ENCODE results near the gene ZNF473.
A peak's percentile ranks its signal among the peaks of the same experiment; 100 is the strongest.

ZNF473 gene

DNA sequence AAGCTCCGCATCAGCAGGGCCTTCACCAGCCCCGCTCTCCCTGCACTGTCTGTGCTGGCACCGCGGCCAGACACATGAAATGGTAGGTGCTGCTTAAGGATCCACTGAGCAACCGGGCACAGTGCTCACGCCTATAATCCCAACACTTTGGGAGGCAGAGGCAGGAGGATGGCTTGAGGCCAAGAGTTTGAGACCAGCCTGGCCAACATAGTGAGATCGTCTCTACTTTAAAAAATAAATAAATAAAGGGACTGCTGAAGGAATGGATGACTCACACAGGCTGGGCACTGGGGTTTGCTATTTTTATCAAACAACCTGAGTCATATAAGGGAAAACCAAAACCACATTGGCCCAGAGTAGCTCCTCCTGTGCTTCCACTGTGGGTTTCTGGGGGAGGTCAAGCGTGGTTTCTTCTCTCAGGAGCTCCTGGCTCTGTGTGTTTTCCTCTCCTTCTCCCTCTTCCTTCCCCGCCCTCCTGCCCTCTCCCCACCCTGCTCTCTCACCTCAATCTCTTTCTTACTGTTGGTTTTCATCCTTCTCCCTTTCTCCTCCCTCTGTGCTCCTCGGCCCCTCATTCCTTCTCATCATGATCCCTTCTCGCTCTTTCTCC lies 21.9 kb upstream of the ZNF473 start:
- POLR2A ChIA-PET, result interaction anchor here (1.0 kb wide), 1 partner anchor 11 kb away, joined by 3 read pairs; no protein-coding TSS in a partner anchor
- TF ChIP-seq, protein P1, sequence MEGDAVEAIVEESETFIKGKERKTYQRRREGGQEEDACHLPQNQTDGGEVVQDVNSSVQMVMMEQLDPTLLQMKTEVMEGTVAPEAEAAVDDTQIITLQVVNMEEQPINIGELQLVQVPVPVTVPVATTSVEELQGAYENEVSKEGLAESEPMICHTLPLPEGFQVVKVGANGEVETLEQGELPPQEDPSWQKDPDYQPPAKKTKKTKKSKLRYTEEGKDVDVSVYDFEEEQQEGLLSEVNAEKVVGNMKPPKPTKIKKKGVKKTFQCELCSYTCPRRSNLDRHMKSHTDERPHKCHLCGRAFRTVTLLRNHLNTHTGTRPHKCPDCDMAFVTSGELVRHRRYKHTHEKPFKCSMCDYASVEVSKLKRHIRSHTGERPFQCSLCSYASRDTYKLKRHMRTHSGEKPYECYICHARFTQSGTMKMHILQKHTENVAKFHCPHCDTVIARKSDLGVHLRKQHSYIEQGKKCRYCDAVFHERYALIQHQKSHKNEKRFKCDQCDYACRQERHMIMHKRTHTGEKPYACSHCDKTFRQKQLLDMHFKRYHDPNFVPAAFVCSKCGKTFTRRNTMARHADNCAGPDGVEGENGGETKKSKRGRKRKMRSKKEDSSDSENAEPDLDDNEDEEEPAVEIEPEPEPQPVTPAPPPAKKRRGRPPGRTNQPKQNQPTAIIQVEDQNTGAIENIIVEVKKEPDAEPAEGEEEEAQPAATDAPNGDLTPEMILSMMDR (IDR thresholded peaks at IDR 0.05; ENCODE audit: insufficient read depth, low read length, missing control alignments), result no peak
- CTCF ChIA-PET, result interaction anchor here (1.2 to 4.2 kb wide), 5 partner anchors 11 to 132 kb away, joined by 3 to 12 read pairs (median 5); partner anchors contain the start of genes ATF5 and NUP62
- peak; percentile 58 for DNase-seq (ENCODE audit: low read depth, low spot score)
- no peak overlapping the region for H3K4me3 ChIP-seq (ENCODE audit: low read depth, low read length)

DNA sequence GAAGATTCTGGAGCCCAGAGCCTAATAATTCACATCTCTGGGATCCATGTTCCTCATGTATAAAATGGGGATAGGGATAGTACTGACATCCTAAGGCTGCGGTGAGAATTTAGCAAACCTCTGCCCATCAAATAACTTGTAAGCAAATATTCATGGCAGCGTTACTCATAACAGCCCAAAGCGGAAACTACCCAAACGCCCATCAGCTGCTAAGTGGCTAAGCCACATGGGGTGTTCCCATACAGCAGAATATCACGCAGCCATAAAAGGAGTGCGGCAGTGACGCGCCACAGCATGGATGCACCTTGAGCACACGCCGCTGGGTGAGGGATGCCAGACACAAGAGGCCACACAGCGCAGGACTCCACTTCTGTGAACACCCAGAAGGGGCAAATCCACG lies 20.4 kb upstream of the ZNF473 start:
- DNase-seq (ENCODE audit: low read depth, low spot score), result no peak
- TF ChIP-seq, protein P1 (IDR thresholded peaks at IDR 0.05; ENCODE audit: insufficient read depth, low read length, missing control alignments), result no peak
- CTCF ChIA-PET, result interaction anchor here (4.2 kb wide), 1 partner anchor 68 kb away, joined by 12 read pairs; no protein-coding TSS in a partner anchor
- POLR2A ChIA-PET, result no interaction called here
- no peak overlapping the region for H3K4me3 ChIP-seq (ENCODE audit: low read depth, low read length)

DNA sequence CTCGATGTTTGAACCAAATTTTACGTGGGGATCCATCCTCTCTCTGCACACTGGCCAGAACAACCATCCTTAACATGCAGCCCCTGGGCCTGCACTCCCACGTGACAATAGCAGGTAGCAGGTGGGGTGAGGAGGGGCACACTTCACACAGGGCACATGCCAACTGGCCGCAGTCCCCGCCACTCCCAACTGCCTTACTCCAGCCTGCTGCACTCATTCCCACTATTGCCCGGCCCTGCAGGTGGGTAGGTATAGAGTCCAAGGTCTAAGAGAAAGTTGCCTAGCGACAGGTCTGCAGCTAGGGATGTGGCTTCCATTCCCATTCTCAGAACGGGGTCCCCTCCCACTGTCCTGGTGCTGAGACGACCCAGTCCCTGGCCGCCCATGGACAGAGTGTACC lies 18.6 kb upstream of the ZNF473 start:
- CTCF ChIA-PET, result no interaction called here
- TF ChIP-seq, protein P1 (IDR thresholded peaks at IDR 0.05; ENCODE audit: insufficient read depth, low read length, missing control alignments), result no peak

GRCh38 chr19:50007947-50008346 lies 17.9 kb upstream of the ZNF473 start:
- TF ChIP-seq, protein P1 (IDR thresholded peaks at IDR 0.05; ENCODE audit: insufficient read depth, low read length, missing control alignments), result no peak
- no peak for DNase-seq (ENCODE audit: low read depth, low spot score)
- ChIA-PET CTCF (no interaction called here), POLR2A (no interaction called here)
- no peak overlapping the region for H3K4me3 ChIP-seq (ENCODE audit: low read depth, low read length)

More for the DNA sequence above, 18.6 kb upstream of the ZNF473 start:
- DNase-seq (ENCODE audit: low read depth, low spot score), result no peak
- POLR2A ChIA-PET, result no interaction called here
- H3K4me3 ChIP-seq (ENCODE audit: low read depth, low read length), result no peak overlapping the region

DNA sequence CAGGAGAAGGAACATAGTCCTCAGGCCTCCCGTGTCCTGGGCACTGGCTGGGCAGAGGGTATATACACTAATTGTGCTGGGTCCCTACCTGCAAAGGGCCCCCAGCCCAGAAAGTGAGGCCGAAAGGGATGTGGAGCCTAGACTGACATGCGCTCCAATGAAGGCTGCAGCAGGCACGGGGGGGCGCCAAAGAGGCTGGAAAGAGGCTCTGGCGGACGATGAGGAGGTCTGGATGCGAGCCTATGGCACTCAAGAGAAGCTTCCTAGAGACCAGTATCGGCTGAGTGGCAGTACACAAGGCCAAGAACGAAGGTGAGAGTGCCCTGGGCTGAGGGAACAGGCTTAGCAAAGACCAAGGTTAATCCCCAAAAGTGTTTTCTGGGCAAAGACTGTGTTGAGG lies 17.3 kb upstream of the ZNF473 start:
- POLR2A ChIA-PET, result no interaction called here
- H3K4me3 ChIP-seq (ENCODE audit: low read depth, low read length), result no peak overlapping the region
- CTCF ChIA-PET, result interaction anchor here (0.6 kb wide), 1 partner anchor 71 kb away, joined by 3 read pairs; no protein-coding TSS in a partner anchor
- DNase-seq (ENCODE audit: low read depth, low spot score), result no peak
- TF ChIP-seq, protein P1 (IDR thresholded peaks at IDR 0.05; ENCODE audit: insufficient read depth, low read length, missing control alignments), result peak; percentile 17

GRCh38 chr19:50016225-50016807 lies 9.5 kb upstream of the ZNF473 start:
- ChIA-PET POLR2A (no interaction called here), CTCF (interaction anchor here (1.0 kb wide), 1 partner anchor 31 kb away, joined by 4 read pairs; no protein-coding TSS in a partner anchor)
- DNase-seq (ENCODE audit: low read depth, low spot score), result no peak
- no peak overlapping the region for H3K4me3 ChIP-seq (ENCODE audit: low read depth, low read length)
- TF ChIP-seq, protein P1 (IDR thresholded peaks at IDR 0.05; ENCODE audit: insufficient read depth, low read length, missing control alignments), result no peak
